GM19455 (cell line): ENCODE data around the gene SPACA1.
"Not testable (repeated sequence)": the region's sequence is repeated elsewhere in the genome, so short reads cannot be mapped to it uniquely, and the experiment has no call there.

ENCODE experiments used
- ATAC-seq: cut with Tn5 transposase; IDR thresholded peaks from one replicate; pipeline ENCODE4 v1.9.1; 2021; ENCODE audit not compliant: unreplicated experiment

Gene SPACA1

GRCh38 chr6:88047510-88048150, at the start of gene SPACA1:
SPACA1 (plus strand) TSS chr6:88047841; CDS start chr6:88047906, 65 bp downstream.
- no peak for ATAC-seq

GRCh38 chr6:88000713-88001112, 46.9 kb upstream of the SPACA1 start:
- no peak for ATAC-seq

- not testable (repeated sequence) for ATAC-seq
Observed at GRCh38 chr6:88001279-88001678, 46.4 kb upstream of the SPACA1 start.

- no peak for ATAC-seq
Observed at GRCh38 chr6:88004707-88005106, 42.9 kb upstream of the SPACA1 start.

GRCh38 chr6:88006557-88006956, 41.1 kb upstream of the SPACA1 start:
- no peak for ATAC-seq

GRCh38 chr6:88008411-88008810, 39.2 kb upstream of the SPACA1 start:
- ATAC-seq: no peak

GRCh38 chr6:88008831-88009231, 38.8 kb upstream of the SPACA1 start:
- no peak for ATAC-seq

GRCh38 chr6:88013015-88013414, 34.6 kb upstream of the SPACA1 start:
- ATAC-seq: no peak

- ATAC-seq: no peak
Observed at GRCh38 chr6:88013554-88013953, 34.1 kb upstream of the SPACA1 start.

- no peak for ATAC-seq
Observed at GRCh38 chr6:88020439-88020838, 27.2 kb upstream of the SPACA1 start.

- ATAC-seq: no peak
Observed at GRCh38 chr6:88024696-88025095, 22.9 kb upstream of the SPACA1 start.

- ATAC-seq: no peak
Observed at GRCh38 chr6:88031550-88031949, 16.1 kb upstream of the SPACA1 start.

- no peak for ATAC-seq
Observed at GRCh38 chr6:88044530-88044929, 3.1 kb upstream of the SPACA1 start.

GRCh38 chr6:88045521-88046136, 2.0 kb upstream of the SPACA1 start:
- no peak for ATAC-seq

GRCh38 chr6:88048578-88048977, 937 bp downstream of the SPACA1 start:
- ATAC-seq: no peak

GRCh38 chr6:88050140-88050818, 2.6 kb downstream of the SPACA1 start:
- no peak for ATAC-seq

GRCh38 chr6:88059191-88059590, 11.6 kb downstream of the SPACA1 start:
- no peak for ATAC-seq

GRCh38 chr6:88062376-88062775, 14.7 kb downstream of the SPACA1 start:
- no peak for ATAC-seq

GRCh38 chr6:88072462-88072861, 24.8 kb downstream of the SPACA1 start:
- no peak for ATAC-seq

- ATAC-seq: no peak
Observed at GRCh38 chr6:88074791-88075190, 27.1 kb downstream of the SPACA1 start.

- ATAC-seq: no peak
Observed at GRCh38 chr6:88077305-88077704, 29.7 kb downstream of the SPACA1 start.

GRCh38 chr6:88086792-88087191, 39.2 kb downstream of the SPACA1 start:
- no peak for ATAC-seq
